ENCODE measurements around the gene ACSS2. TPM values are rescaled to one million over a fixed set of nuclear protein-coding genes. Genes with fewer than 3 reads are reported as not detected.

ACSS2 gene
- polyA plus RNA-seq, 2 of the 4 experiments (the other 2 are of a cell fraction): 22.1 to 24.1 TPM

DNA sequence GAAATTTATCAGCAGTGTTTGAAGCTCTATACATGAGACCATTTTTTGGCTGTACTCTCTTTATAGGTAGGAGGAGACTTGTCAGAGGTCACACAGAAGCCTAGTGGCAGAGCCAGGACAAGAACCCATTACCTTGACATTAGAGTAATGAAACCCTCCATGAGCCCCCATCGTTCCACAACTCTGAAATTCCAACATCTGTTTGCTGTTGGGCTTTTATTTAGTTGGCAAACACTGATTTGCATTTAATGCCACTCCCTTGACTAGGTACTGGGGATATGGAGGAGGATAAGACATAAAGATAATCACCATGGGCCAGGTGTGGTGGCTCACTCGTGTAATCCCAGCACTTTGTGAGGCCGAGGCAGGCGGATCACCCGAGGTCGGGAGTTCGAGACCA lies 77.5 kb downstream of the ACSS2 start:
- DNase-seq (ENCODE audit: low read depth in 1 of 2, low spot score in 1 of 2) (no peak), ATAC-seq (no peak), FAIRE-seq (no peak)
- TF ChIP-seq BHLHE40 (IDR thresholded peaks at IDR 0.05; ENCODE audit: low read depth, low read length): no peak
- no peak for TF ChIP-seq FOSL2 (IDR thresholded peaks at IDR 0.05)
- no peak for TF ChIP-seq FOSL2 (CRISPR knock-in tag; IDR thresholded peaks at IDR 0.05)
- no peak for TF ChIP-seq HDAC2 (IDR thresholded peaks at IDR 0.05)
- no peak for TF ChIP-seq HOXA7 (CRISPR knock-in tag; IDR thresholded peaks at IDR 0.05)
- no peak for TF ChIP-seq KDM1A (IDR thresholded peaks at IDR 0.05; ENCODE audit: low read depth)
- no peak for TF ChIP-seq NPAS2 (CRISPR knock-in tag; IDR thresholded peaks at IDR 0.05; ENCODE audit: borderline replicate concordance)
- TF ChIP-seq MAFK (IDR thresholded peaks at IDR 0.05; ENCODE audit: partially characterized antibody): no peak
- Histone ChIP-seq H3K9me3 (no peaks in the 10 kb centered on the region), H3K4me2 (no peak overlapping the region), H3K4me1 (peaks cover 11% of the 10 kb centered on the region), H3K27ac (no peak overlapping the region), H3K4me3 (no peak overlapping the region)
- ChIA-PET POLR2A (interaction anchor here (0.6 kb wide), 1 partner anchor 968 kb away, joined by 3 read pairs; no protein-coding TSS in a partner anchor), CTCF (interaction anchor here (13.1 kb wide), 1 partner anchor 80 kb away, joined by 207 read pairs; the partner anchor contains the start of genes ACSS2 and GGT7)
- WGBS (ENCODE audit: missing lambda C conversion rate): 95% methylated on average over 7 of the region's 7 CpGs

DNA sequence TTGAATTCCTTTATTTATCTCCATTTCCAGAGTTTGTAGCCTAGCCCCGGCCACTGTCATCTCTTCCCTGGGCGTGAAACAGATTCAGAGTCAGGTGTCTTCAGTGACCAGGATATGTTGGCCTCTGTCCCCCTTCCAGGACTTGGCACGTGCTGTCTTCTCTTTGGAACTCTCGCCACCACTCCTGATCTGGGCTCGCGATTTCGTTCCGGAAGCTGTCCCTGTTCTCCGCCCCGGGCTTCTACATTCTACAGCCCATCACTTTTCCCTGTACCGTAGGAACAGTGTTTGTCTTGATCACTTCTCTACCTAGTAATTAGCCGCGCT lies 78.5 kb downstream of the ACSS2 start:
- peak overlapping the region; percentile 59 for H3K4me3 ChIP-seq
- peak; percentile 5 to 10; a peak in 3 of 6 replicates for ATAC-seq
- WGBS (ENCODE audit: missing lambda C conversion rate): 43% methylated on average over 13 of the region's 13 CpGs
- peak overlapping the region; percentile 82 to 94 for H3K27ac ChIP-seq
- H3K4me1 ChIP-seq: peaks cover 11% of the 10 kb centered on the region
- no peak for DNase-seq (ENCODE audit: low read depth in 1 of 2, low spot score in 1 of 2)
- H3K9me3 ChIP-seq: no peaks in the 10 kb centered on the region
- peak overlapping the region; percentile 98 for H3K4me2 ChIP-seq
- ChIA-PET POLR2A (interaction anchor here (1.5 to 2.1 kb wide), 2 partner anchors 79 to 81 kb away, joined by 19 to 20 read pairs; partner anchors contain the start of gene ACSS2), CTCF (interaction anchor here (1.3 to 13.1 kb wide), 4 partner anchors 10 to 110 kb away, joined by 3 to 207 read pairs (median 14); partner anchors contain the start of genes ACSS2 and GGT7)
- TF ChIP-seq FOSL2 (IDR thresholded peaks at IDR 0.05) (no peak), FOSL2 (CRISPR knock-in tag; IDR thresholded peaks at IDR 0.05) (no peak), HOXB5 (CRISPR knock-in tag; IDR thresholded peaks at IDR 0.05) (no peak), EHMT2 (IDR thresholded peaks at IDR 0.05; ENCODE audit: low read depth) (no peak), POLR2A (IDR thresholded peaks at IDR 0.05; ENCODE audit: low read length) (no peak), RNF2 (IDR thresholded peaks at IDR 0.05; ENCODE audit: borderline replicate concordance, low read depth) (no peak), NPAS2 (CRISPR knock-in tag; IDR thresholded peaks at IDR 0.05; ENCODE audit: borderline replicate concordance) (no peak), FOSB (CRISPR knock-in tag; IDR thresholded peaks at IDR 0.05) (no peak), CHD4 (IDR thresholded peaks at IDR 0.05; ENCODE audit: borderline replicate concordance) (no peak), CEBPB (IDR thresholded peaks at IDR 0.05) (no peak), MYC (IDR thresholded peaks at IDR 0.05; ENCODE audit: borderline replicate concordance, low read length) (no peak), NFE2L2 (conservative IDR thresholded peaks at IDR 0.05; ENCODE audit: low read length) (no peak), MAFK (IDR thresholded peaks at IDR 0.05; ENCODE audit: partially characterized antibody) (no peak)
- TF ChIP-seq, protein P1, sequence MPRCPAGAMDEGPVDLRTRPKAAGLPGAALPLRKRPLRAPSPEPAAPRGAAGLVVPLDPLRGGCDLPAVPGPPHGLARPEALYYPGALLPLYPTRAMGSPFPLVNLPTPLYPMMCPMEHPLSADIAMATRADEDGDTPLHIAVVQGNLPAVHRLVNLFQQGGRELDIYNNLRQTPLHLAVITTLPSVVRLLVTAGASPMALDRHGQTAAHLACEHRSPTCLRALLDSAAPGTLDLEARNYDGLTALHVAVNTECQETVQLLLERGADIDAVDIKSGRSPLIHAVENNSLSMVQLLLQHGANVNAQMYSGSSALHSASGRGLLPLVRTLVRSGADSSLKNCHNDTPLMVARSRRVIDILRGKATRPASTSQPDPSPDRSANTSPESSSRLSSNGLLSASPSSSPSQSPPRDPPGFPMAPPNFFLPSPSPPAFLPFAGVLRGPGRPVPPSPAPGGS (IDR thresholded peaks at IDR 0.05): no peak
- TF ChIP-seq, protein P2, sequence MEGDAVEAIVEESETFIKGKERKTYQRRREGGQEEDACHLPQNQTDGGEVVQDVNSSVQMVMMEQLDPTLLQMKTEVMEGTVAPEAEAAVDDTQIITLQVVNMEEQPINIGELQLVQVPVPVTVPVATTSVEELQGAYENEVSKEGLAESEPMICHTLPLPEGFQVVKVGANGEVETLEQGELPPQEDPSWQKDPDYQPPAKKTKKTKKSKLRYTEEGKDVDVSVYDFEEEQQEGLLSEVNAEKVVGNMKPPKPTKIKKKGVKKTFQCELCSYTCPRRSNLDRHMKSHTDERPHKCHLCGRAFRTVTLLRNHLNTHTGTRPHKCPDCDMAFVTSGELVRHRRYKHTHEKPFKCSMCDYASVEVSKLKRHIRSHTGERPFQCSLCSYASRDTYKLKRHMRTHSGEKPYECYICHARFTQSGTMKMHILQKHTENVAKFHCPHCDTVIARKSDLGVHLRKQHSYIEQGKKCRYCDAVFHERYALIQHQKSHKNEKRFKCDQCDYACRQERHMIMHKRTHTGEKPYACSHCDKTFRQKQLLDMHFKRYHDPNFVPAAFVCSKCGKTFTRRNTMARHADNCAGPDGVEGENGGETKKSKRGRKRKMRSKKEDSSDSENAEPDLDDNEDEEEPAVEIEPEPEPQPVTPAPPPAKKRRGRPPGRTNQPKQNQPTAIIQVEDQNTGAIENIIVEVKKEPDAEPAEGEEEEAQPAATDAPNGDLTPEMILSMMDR (IDR thresholded peaks at IDR 0.05): no peak
- TF ChIP-seq, protein P3, sequence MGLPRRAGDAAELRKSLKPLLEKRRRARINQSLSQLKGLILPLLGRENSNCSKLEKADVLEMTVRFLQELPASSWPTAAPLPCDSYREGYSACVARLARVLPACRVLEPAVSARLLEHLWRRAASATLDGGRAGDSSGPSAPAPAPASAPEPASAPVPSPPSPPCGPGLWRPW (IDR thresholded peaks at IDR 0.05): no peak
- no peak for FAIRE-seq
